Middle frontal gyrus (tissue), 1 donor: ENCODE data around the gene PTRH1.
"Not testable (repeated sequence)": the region's sequence is repeated elsewhere in the genome, so short reads cannot be mapped to it uniquely, and the experiment has no call there.

ENCODE experiments used
- DNase-seq: peaks from one replicate; pipeline ENCODE4 v3.0.0-alpha.2; 2015; ENCODE audit warnings: low spot score; ENCODE audit errors: extremely low spot score

Gene PTRH1, protein sequence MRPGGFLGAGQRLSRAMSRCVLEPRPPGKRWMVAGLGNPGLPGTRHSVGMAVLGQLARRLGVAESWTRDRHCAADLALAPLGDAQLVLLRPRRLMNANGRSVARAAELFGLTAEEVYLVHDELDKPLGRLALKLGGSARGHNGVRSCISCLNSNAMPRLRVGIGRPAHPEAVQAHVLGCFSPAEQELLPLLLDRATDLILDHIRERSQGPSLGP

DNA sequence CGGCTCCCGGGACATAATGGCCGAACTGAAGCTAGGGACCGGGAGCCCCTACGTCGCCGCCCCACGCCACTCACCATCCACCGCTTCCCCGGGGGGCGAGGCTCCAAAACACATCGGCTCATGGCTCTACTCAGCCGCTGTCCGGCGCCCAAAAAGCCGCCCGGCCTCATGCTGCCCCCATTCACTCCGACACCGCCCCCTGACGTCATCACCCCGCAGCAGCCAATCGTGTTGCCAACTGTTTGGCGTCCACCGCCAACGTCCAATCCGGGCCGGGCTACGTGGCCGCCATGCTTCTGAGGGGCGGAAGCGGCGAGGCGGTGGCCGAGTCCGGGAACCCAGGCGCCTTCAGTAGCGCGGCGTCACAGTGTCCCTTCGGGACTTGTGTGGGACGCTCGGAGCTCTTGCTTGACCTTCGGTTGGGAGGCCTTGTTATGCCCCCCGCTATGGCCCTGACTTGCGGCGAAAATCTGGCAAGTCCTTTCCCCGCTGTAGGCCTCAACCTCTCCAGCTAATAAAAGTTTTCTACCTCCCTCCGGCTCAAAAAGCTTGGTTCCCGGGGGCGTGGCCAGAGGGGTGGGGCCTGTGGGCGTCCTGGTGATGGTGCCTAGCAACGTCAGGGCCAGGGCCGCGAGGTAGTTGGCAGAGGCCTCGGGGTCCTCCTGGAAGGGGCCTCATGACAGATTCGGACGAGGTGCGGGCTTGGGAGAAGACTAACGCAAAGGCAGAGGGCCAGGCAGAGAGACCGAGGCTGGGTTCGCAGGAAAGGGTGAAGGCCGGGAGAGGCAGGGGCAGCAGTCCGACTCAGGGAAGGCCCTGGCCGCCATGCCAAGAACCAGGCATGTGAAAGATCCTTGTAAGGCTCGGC lies at the start of gene PTRH1, which contains the start of gene TTC16:
Gene PTRH1 (minus strand): TSS at position 194 of the 868 bp plus-strand sequence. CDS start 24 bp downstream, at position 170.
Gene TTC16 (plus strand): TSS at position 610 of the 868 bp plus-strand sequence. CDS start 67 bp downstream, at position 677.
- peak; percentile 94 for DNase-seq

DNA sequence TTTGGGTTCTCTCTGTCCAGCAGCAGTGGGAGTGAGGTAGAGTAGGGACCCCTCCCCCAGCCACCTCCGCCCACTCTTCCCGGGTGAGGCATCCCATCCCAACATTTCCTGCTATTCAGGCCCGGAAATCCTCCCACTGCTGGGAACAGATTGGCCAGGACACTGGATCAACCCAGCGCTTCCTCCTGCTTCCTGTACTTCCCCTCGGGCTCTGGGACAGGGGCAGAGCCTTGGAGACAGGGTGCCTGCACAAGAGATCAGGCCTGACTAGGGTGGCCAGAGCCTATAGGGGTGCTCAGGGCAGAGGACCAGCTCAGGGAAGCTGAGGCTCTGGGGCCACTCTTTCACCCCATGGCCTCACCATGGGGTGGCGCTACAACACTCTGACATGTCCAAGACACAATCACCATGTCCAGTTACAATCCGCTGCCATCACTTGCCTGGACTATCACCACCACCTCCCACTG lies 48.5 kb upstream of the PTRH1 start:
- no peak for DNase-seq

DNA sequence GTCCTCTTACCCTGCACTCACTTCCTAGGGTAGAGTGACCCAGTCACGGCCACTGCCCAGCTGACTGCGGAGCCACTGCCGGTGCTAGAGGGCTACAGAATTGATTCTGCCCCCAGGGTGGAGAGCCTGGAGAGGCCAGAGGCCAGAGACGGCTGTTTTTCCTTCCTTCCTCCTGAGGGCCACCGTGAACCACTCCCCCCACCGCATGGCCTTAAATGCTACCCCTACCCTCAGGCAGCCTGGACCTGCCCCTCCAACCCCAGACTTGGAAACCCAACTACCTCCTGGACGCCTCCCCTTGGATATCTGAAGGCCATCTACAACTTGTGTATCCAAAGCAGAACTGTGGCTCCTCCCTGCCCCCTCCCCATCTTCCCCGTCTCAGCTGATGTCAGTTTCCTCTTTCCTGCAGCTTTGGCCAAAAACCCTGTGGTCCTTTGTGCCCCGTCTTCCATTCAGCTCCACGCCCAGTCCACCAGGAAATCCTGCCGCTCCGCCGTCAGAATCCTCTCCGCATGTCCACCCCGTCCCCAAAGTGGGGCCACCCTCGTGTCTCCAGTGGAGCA lies 46.7 kb upstream of the PTRH1 start:
- no peak for DNase-seq

DNA sequence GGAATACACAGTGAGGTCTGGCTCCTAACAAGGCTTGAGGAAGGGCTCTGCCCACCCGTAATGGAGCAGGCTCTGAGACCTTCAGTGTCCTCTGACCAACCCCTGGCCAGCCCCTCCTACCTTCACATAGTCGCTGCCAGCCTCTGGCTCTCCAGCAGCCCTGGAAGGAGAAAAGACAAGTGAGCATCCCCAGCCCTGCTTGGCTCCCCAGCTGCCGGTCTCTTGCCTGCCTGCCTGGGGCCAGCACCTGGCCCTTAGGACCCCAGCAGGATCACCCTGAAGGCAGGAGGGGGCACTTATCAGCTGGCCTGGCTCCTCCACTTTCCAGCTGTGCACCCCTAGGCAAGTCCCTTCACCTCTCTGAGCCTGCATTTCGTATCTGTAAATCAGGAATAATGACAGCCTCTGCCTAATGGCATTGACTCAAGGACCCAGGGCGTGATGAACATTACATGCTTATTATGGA lies 46.1 kb upstream of the PTRH1 start:
- no peak for DNase-seq

DNA sequence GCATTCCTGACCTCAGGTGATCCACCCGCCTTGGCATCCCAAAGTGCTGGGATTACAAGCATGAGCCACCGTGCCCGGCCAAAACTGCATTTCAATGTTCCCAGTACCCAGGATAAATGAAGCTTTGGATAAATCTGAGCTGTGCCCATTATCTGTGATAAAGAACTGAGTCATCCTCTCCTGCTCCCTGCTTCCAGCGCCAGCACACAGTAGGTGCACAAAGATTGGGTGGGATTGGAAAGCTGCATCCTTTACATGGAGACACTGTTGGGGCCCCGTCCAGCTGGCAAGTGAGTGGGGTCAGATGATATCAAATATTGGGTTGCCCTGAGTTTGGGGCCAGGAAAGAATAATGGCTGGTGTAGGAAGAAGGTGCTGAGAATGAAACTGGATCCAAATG lies 45.6 kb upstream of the PTRH1 start:
- no peak for DNase-seq

DNA sequence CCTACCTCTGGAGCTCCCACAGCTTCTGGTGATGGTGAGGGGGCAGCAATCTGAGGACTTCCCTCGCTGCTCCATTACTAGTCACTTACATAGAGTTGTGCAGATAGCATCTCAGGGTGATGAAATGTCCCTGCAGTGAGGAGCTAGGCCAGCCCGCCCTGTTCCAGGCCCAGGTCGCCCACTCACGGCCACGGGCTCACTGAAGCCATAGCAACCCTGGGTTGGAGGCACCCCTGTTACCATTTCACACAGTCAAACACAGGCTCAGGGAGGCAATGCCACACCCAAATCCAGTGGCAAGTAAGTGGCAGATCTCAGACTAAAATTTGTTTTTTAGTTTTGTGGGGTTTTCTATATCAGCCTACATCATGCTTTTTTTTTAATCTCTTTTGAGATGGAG lies 43.4 kb upstream of the PTRH1 start:
- no peak for DNase-seq

DNA sequence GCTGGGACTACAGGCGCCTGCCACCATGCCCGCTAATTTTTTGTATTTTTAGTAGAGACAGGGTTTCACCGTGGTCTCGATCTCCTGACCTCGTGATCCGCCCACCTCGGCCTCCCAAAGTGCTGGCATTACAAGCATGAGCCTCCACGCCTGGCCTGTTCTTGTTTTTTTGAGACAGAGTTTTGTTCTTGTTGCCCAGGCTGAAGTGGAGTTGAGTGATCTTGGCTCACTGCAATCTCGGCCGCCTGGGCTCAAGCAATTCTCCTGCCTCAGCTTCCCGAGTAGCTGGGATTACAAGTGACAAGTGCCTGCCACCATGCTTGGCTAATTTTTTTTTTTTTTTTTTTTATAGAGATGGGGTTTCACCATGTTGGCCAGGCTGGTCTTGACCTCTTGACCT lies 41.3 kb upstream of the PTRH1 start:
- DNase-seq, result not testable (repeated sequence)

DNA sequence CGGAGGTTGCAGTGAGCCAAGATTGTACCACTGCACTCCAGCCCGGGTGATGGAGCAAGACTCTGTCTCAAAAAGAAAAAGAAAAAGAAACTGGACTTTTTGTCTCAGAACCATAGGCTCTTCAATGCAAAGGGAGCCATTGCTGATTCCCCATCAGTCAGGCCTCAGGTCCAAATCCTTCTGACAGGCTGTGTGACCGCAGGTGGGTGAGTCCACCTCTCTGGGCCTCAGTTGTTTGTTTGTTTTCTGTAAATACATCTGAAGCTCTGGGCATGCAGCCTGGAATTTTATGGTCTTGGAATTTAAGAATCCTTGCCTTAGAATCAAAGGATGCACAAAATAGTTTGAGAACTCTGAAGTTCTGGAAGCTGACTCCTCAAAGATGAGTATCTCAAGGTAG lies 40.8 kb upstream of the PTRH1 start:
- no peak for DNase-seq

DNA sequence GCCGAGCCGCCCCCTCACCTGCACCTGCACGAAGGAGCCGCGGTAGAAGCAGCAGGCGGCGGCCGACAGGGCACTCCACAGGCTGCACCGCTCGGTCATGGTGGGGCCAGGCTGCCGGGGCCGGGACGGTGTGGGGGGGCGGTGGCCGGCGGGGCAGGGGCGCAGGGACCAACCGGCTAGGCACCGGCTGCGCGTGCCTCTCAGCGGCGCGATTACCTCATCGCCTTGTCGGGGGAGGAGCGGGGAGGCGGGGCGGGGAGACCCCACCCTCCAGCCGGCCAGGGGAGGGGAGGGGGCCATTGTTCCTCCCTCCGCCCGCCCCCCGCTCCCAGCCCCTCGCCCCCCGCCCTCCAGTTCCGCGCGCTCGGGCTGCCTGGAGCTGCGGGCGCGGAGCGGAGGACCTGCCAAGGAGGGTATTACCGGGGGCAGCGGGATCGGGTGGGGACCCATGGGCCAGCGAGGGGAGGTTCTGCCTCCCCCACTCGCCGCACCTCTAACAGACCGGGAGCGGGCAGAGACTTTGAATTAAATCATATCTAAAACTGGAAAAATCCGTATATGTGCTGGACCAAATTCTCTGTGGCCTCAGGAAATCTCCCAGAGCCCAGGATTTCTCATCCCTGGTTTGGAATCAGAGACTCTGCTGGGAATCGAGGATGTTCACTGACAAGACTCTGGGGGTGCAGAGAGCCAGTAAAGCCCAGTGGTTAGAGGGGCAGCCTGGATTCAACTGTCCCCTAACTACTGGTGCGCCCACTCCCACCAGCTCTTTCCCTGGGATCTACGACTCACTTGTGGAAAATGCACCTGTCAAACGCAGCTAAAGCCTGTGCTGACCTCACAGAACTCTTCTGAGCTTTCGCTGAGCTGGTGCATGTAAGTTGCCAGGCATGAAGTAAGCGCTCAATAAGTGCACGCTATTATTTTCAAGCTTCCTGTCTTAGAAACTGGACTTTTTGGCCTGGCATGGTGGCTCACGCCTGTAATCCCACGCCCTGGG lies 39.9 kb upstream of the PTRH1 start:
- no peak for DNase-seq

DNA sequence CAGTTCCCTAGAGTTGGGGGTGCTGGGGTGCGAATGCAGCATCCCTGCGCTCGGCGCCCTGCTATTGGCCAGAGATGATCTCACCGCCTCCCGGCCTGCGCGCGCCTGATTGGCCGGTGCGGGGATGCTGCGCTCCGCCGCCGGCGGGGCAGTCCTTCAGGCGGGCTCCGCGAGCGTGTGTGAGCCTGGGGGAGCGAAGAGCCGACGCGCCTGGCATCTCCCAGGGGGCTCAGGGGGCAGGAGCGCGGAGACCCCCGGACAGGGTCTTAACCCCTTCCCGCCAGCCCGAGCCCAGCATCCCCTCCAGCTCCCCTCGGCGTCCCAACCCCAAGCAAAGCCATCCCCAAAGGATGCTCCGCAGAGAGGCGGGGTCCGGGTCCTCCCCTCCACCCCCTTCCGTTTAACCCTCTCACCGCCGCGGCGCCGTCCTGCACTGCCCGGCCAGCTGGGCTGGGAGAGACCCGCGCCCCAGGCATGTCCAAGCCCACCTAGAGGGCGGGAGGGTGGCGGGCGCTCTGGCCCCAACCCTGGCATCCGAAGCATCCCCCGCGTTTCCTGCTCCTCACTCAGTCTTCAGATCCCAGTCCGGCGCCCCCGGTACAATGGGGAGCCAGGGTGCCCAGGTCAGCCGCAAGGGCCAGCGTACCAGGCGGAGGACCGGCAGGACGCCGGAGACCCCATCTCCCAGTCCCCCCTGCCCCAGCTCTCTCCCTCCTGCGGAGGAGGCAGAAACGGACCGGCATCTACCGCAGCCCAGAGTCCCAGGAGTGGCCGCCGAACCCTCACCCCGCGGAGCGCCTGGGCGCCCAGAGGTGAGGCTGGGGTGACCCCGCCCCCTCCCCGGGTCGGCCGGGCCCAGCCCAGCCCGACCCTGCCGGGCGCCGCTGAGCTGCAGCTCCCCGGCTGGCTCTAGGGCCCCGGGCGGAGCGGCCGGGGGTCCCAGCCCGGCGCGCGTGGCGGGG lies 38.9 kb upstream of the PTRH1 start:
- DNase-seq, result peak; percentile 38

DNA sequence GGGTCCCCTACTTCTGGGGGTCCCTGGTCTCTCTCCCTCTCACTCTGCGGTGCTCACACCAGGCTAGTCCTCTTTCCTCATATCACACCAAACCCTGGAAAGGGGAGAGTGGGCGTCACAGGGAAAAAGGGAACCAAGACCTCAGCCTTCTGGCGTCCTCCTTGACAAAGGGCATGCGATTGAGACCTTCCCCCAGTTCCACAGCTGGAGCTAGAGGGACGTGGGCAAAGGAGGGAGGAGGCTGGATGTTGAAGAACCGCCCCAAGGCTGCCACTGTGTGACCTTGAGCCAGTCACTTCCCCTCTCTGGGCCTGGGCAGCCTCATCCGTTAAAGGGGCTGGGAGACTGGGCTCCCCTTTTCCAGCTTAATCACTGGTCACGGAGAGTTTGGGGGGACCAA lies 38.2 kb upstream of the PTRH1 start:
- no peak for DNase-seq

DNA sequence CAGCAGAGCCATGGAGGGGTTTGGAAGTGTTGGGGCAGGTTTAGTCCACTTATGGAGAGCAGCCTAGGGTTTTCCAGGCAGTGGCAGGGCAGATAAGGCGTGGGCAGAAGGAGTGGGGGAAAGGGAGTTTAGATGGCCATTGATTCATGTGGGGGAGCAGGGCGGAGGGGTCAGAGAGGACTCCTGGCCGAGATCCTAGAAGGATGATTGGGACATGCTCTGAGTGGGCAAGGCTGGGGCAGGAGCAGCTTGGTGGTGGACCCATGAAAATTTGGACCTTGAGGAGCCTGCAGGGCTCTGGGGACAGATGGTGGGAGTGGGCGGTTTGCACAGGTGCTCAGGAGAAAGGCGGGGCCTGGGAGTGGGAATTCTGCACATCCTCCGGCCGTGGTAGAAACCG lies 37.7 kb upstream of the PTRH1 start:
- no peak for DNase-seq

DNA sequence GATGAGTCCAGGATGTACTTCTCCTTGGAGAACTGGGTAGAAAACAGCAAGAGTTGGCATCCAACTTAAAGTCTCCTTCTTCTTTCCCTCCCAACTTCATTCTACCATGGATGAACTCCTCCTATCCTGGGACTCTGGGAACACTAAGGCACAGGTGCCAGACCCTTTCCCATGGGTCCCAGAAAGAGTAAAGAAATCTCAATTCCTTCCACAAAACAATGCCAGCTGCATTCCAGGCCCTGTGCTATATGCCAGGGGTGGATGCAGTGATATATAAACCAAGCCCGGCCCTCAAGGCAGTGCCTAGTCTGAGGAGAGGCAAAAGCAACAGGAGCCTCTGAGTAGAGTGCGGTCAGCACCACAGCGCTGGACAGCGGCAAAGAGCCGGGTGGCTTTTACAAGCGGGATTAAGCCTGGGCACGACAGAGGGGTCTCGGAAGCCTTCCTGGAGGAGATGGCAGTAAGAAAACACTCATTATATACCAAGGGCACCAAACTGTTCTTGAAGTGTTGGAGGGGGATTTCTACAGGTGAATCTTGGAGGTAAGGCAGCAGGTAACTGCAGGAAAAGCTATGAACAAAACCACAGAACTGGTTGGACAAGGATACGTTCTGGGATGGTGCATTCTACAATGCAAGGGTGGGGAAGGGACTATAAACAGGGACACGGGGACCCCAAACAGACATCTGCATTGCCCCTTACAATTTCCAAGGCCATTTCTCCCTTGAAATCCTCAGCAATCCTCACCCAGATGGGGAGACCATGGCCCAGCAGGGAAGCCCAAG lies 36.0 kb upstream of the PTRH1 start:
- no peak for DNase-seq

DNA sequence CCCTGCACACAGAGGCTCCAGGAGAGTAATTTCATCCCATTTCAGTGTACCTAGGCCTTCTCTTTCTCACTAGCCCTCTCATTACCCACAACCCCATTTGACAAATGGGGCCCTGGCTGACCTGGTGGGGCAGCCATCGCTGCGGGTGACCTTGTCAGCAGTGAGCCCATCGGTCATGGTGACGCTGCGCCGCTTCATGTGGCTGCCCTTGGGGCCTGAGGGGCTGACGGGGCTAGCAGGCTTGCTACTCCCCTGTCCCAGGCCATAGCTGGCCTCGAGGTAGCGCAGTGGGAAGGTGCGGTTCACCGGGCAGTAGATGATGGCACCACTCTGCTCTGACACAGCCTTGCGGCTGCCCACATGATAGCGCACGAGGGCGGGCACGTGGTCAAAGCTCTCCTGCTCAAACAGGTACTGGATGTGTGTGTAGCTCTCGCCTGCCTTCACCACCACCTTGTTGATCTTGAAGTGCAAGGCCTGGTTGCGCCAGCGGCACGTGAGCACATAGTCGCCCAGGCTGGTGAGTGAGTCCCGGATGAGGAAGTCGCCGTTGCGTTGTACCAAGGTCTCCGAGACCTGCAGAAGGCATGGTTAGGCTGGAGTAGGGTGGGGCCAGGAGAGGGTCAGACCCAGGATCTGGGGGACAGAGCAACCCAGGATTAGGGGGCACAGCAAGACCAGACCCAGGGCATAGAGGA lies 33.8 kb upstream of the PTRH1 start:
- no peak for DNase-seq

DNA sequence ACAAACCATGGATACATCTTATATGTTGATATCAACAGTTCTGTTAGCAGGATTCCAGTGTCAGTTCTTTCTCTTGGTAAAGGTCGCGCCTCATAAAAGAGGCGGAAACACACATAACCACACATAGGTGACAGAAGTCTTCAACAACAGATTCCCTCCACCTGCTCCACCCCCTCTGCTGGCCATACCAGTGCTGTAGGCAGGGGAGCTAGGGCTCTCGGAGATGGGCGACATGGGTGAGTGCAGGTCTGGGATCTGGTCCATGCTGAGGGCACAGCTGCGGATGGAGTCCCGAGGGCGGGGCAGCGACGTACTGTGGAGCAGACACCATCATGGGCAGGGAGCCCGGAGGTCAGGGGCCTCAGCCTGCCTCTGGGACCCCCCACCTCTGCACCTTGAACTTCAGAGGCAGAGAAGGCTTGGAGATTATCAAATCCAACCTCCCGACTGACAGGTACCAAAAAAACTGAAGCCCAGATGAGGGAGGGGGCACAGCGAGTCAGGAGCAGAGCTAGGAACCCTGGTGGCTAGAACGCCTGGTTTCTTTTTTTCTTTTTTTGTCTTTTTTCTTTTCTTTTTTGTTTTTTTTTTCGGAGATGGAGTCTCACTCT lies 31.6 kb upstream of the PTRH1 start:
- DNase-seq, result no peak

DNA sequence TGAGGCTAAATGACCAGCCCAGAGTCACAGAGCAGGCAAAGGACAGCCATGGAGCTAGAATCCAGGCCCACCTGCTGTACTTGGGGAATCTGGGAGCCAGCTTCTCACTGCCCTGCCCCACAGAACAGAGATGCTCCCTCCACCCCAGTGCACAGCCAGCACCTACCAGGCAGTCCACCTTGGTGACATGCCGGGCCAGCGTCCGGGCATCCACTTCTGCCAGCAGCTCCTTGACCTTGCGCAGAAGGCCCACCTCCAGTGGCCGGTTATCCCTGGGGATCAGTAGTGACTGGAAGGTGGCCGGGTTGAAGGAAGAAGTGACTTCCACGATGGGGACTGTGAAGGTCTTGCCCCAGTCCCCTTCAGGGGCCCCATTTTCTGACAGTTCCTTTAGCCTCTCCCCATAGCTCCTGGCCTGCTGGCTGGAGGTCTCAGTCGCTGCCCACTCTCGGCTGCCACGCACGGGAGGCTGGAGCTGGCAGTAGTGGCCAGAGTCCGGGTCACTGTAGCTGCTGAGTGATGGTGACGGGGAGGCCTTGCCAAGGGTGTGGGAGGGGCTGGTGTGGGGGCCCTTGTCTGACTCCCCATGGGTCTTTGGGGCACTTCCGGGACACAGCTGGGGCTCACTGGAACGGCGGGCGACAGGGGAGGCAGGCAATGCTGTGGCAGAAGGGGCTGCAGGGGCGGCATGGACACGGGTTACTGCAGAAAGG lies 29.1 kb upstream of the PTRH1 start:
- DNase-seq, result no peak

DNA sequence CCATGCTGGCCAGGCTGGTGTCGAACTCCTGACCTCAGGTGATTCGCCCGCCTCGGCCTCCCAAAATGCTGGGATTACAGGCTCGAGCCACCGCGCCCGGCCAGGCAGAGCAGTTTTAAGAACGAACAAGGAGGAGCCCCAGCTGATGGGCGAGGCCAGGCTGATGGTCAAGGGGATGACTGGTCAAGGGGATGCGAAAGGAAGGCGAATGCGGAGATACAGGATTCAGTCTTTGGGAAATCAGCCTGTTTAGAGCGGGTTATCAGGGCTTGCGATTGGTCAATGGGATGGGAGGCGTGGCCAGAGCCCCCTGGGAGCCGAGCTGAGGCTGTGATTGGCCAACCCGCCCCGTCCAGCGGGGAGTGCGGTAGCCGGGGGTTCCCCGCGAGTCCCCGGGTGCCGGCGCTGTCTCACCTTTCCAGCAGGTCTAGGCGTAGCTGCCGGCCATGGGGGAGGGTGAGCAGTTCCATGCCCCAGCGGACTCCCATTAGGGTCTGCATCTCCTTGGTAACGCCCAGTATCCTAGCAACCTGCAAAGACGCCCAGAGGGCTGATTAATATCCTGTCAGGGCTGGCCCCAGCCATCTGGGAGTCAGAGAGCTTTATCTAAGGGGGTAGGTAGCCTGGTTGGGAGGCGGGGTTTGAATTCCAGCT lies 27.1 kb upstream of the PTRH1 start:
- no peak for DNase-seq
